Endometrium (tissue), 2 donors: Measurements from ENCODE around the gene TOB2.
"Not testable (repeated sequence)": the region's sequence is repeated elsewhere in the genome, so short reads cannot be mapped to it uniquely, and the experiment has no call there.

Experiments
- FAIRE-seq: peaks from 2 replicates; lab custom pipeline; 2012; peaks lifted over from hg19 to GRCh38; lab: Jason Lieb, UNC
- donor health status: control.
- donor health status: control.

The TOB2 gene

DNA sequence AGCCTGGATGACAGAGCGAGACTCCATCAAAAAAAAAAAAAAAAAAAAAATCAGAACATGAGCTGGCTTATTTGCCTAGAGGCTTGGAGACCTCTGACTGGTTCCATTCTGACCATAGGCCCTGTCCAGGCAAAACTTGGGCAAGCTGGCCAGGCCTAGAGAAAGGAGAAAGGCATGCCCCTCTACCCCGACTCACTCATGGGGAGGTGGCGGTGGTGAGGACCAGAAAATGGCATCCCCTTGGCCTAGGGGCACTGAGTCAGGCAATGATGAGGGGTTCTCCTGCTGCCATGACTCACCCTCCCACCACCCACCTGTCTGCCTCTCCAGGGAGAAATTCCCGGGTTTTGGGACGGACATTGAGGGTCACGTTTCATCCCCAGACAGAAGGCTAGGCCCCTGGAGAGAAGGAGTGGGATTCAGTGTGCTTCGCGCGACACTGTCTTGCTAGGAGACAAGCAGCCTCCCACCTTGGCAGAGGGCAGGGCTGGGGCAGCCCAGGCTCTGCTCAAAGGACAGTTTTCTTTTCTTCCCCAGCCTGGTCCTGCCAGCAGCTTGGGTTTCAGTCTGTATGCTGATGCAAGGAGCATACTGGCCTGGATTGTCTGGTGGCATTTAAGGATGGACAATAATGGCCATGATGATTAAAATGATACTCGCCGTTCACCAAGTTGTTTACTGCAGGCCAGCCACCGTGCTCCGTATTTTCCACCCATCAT is 17.2 kb downstream of the TOB2 start:
- no peak for FAIRE-seq

DNA sequence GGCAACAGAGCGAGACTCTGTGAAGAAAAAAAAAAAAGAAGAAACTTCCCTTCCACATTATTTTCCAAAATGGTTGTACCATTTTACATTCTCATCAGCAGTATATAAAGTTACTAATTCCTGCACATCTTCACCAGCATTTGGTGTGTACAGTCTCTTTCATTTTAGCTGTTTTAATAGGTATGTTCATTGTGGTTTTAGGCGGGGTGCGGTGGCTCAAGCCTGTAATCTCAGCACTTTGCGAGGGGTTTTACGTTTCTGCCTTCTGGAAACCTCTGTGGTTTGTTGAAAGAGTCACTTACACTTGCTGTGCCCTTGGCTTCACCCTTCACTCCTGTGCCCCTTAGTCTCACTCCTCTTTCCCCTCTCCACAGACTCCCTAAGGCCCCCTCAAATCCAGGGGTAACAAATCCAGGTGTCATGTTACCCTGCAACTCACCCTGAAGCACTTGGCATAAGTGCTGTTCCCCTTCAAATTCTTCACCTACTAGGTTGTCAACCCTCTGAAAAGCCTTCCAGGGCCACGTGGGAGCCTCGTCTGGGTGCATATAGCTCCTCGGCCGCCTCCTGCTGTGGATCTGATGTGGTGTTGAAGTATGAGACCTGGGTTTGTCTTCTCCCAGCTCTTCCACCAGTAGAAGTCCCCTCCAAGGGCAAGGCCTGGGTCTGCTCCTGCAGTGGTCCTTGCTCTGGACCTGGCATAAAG is 20.8 kb downstream of the TOB2 start:
- no peak for FAIRE-seq

DNA sequence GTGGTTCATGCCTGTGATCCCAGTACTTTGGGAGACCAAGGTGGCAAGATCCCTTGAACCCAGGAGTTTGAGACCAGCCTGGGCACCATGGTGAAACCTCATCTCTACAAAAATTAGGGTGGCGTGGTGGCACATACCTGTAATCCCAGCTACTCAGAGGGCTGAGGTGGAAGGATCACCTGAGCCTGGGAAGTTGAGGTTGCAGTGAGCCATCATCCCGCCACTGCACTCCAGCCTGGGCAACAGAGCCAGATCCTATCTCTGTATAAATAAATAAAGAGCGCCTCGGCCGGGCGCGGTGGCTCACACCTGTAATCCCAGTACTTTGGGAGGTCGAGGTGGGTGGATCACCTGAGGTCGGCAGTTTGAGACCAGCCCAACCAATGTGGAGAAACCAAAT is 27.9 kb downstream of the TOB2 start:
- no peak for FAIRE-seq

DNA sequence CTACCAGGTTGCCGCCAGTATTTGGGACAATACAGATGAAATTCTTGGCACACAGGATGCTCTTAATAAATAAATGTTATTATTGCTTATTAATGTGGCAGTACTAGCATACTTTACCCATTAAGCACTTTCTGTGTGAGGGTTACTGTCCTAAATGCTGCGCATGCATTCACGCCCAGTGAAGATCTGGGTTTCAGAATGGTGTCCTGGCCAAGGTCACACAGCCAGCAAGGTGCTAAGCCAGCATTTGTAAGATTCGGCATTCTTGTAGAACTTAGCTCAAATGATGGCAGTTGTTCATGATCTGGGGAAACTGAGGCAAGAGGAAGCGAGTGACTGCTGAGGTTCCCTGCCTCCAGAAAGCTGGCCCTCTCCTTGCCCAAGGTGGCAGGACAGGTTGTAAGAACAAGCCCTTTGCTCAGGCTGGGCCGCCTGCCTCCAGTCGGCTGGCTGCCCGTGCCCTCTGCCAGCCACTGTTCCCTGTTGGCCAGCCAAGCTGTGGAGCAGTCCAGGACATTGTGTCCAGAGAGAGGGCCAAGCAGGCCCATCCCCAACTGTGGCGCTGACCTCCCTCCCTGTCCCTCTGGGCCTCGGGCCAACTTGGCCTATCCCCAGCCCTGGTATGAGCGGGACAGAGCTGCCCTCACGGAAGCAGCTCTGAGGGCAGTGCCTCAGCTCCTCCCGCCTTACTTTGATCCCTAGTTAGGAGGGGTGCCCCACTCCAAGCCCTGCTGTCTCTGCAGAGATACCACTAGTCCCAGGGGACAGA is 28.8 kb downstream of the TOB2 start:
- FAIRE-seq: no peak

DNA sequence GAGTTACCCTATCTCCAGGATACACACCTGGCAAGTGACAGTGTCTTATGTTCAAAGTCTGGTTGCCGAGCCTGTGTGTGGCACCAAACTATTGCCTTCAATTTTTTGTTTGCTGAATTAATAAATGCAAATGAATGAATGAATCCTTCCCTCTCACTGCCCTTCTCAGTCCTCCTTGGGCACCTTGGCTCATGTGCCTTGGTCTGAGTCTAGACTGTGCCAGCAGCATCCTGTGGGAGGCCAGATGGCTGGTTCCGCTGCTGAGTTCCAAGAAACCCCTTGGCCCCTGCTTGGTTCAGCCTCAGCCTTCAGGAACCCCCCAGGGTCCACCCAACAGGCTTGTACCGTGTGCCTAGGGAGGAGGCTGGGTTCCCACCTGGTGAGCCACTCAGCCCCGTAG is 31.0 kb downstream of the TOB2 start:
- no peak for FAIRE-seq

DNA sequence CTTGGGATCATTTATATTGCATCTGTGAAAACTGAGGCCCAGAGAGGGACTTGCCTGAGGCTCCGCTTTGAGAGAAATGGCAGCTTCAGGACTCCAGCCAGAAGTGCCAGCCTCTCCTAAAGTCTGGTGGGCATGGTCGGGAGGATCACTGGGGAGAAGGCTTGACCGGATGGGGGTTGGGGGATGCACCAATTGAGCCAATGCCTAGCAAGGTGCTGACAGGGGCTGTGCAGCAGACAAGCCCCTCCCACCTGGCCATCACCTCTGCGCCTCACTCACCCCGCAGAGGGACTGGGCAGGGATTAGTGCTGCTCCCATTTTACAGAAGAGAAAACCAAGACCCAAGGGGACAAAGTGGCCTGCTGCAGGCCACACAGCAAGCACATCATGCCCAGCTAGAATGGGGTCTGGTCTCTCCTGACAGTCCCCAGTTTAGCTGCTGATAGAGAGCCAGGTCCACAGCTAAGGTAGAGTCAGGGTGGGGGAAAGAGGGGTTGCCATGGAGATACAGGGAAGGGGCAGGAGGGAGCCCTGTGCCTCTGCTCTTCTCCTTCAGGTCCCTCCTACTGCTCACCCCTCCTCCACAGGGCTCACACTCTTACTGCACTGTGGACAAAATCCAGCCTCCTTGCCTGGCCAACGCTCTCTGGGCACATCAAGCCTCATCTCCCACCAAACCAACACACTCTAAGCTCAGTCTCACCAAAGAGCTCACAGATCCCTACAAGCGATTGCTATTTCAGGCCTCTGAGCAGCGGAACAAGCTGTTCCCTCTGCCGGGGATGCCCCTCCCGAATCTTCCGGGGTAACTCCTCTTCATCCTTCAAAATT is 35.4 kb downstream of the TOB2 start:
- FAIRE-seq: no peak

DNA sequence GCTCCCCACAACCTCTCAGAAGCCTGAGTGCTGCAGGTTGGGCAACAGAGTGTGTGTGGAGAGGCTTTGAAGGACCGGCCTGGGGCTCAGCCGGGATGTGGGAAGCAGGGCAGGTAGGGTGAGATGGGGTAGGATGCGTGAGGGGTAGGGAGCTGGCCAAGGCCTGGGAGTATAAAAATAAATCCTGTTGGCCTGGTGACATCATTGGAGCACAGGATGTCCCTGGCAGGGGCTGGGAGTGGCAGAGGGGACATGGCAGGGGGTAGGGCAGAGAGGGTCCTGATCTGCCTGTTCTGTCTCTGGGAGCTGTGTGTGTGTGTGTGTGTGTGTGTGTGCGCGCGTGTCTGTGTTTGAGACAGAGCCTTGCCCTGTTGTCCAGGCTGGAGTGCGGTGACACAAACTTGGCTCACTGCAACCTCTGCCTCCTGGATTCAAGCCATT is 36.3 kb downstream of the TOB2 start:
- FAIRE-seq: no peak

DNA sequence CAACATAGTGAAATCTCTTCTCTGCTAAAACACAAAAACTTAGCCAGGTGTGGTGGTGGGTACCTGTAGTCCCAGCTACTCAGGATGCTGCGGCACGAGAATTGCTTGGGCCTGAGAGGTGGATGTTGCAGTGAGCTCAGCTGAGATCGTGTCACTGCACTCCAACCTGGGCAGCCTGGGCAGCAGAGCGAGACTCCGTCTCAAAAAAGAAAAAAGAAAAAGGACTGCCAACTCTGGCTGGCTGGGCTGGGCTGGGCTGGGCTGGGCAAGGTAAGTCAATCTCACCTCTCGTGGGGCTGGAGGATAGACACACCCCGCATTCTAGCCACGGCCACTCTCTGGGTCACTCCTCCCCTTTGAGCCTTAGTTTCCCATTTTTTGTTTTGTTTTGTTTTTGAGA is 37.9 kb downstream of the TOB2 start:
- no peak for FAIRE-seq

DNA sequence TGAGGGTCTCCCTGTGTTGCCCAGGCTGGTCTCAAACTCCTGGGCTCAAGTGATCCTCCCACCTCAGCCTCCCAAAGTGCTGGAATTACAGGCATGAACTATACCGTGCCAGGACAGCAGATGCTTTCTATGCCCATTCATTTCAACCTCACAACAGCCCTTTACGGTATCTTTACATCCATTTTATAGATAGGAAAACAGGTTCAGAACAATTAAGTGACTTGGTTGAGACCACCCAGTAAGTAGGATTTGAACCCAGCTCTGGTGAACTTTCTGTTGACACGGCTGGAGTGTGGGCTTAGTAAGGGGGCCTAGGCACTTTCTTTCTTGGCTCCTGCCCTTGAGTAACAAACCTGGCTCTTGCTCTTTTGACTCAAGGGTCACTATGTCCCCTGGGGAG is 39.2 kb downstream of the TOB2 start:
- FAIRE-seq: no peak

DNA sequence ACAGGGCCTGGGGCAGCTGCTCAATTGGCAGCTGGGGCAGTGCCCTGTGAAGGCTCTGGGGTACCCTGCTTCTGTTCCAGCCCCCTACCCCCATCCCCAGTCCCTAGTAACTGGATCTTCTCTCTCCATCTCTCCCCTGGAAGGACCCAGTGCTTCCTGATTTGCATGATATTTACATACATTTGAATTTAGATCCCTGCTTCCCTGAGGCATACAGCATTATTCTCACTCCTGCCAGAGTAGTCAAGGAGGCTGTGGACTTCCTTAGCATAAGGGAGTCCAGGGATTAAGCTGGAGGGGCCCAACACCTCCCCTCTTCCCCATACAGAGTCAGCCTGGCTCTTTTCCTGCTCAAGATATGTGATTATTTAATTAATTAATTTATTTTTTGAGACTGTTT is 40.2 kb downstream of the TOB2 start:
- no peak for FAIRE-seq

DNA sequence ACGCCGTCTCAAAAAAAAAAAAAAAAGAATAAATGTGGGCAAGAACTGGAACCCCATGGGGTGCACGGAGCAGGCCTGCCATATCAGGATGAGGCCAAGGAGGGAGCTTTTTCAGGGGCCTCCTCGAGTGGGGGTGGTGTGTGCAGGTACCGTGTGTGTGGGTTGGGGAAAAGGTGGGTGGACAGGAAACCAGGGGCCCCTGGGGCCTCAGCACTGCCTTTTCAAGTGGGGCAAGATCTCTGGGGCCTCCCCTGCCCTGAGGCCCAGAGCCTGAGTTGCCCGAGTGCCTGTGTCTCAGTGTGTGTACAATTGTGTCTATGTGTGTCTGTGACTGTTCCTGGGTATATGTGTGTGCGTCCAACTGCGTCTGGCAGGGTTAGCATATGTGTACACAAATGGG is 41.0 kb downstream of the TOB2 start:
- FAIRE-seq: no peak

DNA sequence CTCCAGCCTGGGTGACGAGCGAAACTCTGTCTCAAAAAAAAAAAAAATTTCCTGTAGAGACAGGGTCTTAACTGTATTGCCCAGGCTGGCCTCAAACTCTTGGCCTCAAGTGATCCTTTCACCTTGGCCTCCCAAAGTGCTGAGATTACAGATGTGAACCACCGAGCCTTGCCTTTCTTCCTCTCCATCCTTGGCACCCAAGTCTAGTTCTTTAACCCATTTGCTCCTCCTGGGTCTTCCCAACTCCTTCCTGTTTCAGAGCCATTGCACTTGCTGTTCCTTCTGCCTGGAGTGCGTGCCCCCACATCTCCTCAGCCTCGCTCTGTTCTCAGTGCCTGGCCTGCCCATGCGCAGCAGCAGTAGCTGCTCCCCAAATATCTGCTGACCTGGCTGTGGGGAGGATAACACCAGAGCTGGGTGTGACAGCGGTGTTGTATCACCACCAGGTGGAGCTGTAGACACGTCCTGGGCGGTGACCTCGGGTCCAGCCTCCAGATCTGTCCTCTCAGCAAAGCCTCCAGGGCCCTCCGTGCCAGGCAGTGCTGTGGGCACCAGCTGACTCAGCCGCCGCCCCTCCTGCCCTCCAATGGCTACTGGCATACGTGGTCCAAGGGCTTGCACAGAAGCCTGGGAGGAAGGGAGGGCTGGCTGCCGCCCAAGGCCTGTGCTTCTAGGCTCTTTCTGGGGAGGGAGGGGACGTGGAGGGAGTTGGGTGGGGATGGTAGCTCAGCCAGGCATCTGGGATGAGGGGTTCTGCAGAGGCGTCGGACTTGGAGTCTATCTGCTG is 42.9 kb downstream of the TOB2 start:
- no peak for FAIRE-seq

DNA sequence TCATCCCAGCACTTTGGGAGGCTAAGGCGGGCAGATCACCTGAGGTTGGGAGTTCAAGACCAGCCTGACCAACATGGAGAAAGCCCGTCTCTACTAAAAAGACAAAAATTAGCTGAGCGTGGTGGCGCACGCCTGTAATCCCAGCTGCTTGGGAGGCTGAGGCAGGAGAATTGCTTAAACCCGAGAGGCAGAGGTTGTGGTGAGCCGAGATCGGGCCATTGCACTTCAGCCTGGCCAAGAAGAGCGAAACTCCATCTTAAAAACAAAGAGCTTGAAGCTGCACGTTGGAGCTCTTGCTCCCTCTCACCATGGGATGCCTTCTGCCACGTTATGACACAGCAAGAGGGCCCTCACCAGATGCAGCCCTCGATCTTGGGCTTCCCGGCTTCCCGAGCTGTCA is 43.8 kb downstream of the TOB2 start:
- FAIRE-seq: not testable (repeated sequence)

DNA sequence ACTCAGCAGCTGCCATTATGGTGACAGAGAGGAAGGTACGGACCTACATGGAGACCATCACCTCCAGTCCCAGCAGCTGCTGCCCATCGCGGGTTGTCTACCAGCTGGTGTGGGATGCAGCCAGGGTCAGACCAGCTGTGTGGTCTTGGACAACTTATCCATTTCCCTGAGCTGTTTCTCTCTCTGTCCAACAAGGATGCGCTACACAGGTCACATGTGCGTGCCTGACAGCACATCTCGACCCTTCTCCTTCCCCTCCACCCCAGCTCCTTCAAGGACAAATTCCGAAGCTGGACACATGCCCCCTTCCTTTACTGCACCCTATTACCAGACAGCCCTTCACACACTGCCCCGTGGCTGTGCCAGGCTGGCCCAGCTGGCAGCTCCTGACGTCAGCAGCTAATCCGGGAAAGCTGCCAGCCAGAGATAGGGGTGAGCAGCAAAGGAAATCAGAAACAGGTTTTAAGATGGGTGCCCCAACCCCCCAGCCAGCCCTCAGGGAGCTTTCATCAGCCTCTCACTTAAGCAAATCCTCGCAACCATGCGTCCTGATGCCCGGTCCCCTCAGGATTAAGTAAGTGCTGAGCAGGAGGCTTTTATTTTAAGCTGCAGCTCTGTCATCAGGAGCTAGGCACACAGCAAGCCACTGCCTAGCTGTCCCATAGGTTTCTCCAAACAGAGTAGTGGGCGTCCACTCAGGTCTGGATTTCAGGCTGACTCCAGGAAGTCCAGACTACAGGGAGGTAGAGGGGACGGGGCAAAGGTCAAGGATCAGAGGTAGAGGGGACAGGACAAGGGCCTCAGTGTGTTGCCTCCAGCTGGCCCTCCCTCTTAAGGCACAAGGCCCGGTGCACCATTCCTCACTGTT is 44.6 kb downstream of the TOB2 start:
- FAIRE-seq: no peak

DNA sequence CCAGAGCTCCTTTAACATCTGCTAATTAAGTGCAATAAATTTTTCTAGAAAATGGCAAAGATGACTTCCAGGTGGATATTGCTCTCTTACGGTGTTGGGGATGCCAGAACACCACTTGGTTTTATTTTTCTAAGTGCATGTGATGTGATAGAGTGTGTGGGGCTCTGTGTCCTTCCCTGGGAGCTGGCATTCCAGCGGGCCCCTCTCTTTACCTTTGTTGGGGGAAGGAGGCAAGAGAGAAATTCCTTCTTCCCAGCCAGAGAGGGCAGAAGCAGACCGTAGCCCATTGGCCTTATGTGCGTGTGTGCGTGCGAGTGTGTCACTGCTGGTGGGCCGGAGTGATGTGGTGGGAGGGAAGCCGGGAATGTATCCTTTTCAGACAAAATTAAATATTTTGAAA is 47.7 kb downstream of the TOB2 start:
- no peak for FAIRE-seq

DNA sequence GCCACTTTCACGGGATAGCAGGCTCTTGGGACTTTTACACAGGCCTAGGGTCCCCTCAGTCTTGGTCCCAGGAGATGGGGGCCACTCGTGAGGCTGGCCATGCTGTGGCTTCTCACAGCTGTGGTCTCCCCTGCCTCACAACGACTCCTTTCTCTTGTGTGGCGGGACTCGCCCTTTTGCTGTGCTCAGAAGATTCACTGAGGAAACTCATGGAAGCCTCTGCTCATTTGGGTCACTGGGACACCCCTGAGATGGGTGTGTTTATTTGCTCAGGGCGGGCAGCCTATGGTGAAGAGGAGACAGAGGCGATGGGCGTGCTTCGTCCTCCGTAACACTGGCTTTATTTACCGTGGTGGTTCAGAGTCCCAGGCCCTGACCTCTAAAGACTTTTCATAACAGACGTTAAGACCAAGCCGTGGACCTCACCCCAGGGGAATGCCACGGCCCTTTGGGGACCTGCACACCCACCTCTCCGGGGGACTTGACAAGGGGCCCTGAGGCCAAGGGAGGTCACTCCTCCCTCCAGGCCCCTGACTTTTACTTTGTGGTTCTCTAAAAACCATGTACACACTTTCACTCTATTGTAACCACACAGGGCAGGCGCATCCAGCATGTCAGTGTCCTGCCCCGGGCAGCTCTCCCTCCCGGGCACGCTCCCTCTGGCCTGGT is 49.3 kb downstream of the TOB2 start:
- no peak for FAIRE-seq

DNA sequence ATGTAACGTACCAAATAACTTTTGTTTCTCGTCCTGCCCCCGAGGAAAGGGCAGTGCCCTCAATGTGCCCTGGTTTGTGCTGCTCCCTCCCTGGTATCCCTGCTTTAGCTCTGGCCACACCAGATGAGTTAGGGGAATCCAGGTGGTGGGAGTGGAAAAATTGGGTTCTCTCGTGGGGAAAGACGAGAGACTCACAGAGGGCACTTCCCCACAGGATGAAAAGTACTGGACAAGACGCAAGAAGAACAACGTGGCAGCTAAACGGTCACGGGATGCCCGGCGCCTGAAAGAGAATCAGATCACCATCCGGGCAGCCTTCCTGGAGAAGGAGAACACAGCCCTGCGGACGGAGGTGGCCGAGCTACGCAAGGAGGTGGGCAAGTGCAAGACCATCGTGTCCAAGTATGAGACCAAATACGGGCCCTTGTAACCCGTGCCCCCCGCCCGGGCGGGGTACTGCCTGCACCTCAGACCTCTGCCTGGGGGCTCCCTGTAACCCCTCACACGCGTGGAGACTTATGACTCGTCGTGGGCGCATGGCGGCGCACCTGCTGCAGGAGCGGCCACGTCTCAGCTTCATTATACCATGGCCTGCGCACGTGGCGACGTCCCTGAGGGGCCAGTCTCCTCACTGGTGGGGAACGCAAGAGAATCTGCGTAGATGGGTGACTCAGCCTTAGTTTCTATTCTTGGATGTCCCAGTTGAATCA is 50.9 kb downstream of the TOB2 start:
- no peak for FAIRE-seq

DNA sequence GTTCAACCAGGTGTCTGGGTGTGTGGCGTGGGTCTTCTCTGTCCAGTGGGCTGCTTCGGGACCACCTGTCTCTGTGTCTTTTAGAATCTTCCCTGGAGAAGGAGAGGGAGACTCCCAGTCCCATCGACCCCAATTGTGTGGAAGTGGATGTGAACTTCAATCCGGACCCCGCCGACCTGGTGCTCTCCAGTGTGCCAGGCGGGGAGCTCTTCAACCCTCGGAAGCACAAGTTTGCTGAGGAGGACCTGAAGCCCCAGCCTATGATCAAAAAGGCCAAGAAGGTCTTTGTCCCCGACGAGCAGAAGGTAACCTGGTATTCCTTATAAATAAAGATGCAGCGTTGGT is 52.6 kb downstream of the TOB2 start:
- FAIRE-seq: no peak

DNA sequence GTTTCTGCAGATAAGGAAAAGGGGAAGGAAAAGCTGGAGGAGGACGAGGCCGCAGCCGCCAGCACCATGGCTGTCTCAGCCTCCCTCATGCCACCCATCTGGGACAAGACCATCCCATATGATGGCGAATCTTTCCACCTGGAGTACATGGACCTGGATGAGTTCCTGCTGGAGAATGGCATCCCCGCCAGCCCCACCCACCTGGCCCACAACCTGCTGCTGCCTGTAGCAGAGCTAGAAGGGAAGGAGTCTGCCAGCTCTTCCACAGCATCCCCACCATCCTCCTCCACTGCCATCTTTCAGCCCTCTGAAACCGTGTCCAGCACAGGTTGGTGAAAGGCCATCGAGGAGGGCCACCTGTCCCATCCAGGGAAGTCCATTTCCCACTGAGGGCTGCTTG is 59.3 kb downstream of the TOB2 start:
- no peak for FAIRE-seq
